HG03103 (cell line): Measurements from ENCODE around the gene LRP1.

Source experiments
- ATAC-seq: cut with Tn5 transposase; IDR thresholded peaks from one replicate; pipeline ENCODE4 v1.9.1; 2021; ENCODE audit warnings: low read depth; ENCODE audit not compliant: unreplicated experiment

Gene LRP1

GRCh38 chr12:57151741-57152630 is 23.7 kb downstream of the LRP1 start:
- ATAC-seq, result no peak

GRCh38 chr12:57152639-57153038 is 24.4 kb downstream of the LRP1 start:
- ATAC-seq, result no peak

GRCh38 chr12:57153415-57153997 is 25.2 kb downstream of the LRP1 start:
- no peak for ATAC-seq

GRCh38 chr12:57154076-57154475 is 25.8 kb downstream of the LRP1 start:
- ATAC-seq, result no peak

GRCh38 chr12:57154804-57155434 is 26.6 kb downstream of the LRP1 start:
- no peak for ATAC-seq

GRCh38 chr12:57156701-57157403 is 28.6 kb downstream of the LRP1 start:
- ATAC-seq, result no peak

DNA sequence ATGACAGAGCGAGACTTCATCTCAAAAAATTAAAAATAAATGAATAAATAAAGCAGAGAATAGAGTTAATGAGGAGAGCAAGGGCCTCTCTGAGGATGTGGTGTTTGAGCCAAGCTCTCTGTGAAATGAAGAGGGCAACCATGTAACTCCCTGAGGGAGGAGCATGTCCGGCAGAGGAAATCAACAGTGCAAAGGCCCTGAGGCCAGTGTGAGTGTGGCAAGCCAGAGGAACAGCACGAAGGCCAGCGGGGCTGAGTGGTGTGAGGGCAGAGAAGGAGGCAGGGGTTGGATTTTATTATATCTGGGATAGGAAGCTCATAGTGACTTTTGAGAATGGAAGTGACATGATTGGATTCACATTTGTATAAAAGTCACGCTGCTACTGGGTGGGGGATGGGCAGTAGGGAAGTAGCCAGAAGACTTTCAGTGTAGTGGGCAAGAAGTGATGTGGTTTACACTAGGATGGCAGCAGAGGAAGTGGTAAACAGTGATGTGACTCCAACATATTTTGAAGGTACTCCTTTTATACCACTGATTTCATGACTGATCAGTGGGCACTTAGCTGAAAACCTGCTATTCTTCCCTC is 29.4 kb downstream of the LRP1 start:
- ATAC-seq, result no peak

GRCh38 chr12:57158186-57158585 is 29.9 kb downstream of the LRP1 start:
- no peak for ATAC-seq

- ATAC-seq, result no peak
These were observed 30.4 kb downstream of the LRP1 start for GRCh38 chr12:57158665-57159064.

DNA sequence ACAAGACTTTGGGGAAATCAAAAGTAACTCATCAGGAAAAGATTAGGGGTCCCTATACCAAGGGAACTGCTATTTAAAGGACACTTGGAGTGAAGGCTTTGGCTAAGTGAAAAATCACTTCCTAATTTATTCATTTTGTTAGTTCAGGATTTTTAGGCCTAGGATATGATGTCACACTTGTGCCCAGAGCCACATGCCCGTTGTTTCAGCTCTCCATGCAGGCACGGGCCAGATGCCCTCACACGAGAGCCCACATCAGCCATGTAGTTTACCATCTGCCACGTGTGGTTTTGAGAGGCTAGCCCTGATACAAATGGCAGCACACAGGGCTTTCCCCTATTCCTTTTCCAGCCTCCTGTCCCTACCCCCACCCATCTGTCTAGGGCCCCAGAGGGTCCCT is 31.0 kb downstream of the LRP1 start:
- no peak for ATAC-seq

- ATAC-seq, result no peak
These were observed 31.8 kb downstream of the LRP1 start for GRCh38 chr12:57160040-57160439.

GRCh38 chr12:57160741-57161140 is 32.5 kb downstream of the LRP1 start:
- ATAC-seq, result no peak

DNA sequence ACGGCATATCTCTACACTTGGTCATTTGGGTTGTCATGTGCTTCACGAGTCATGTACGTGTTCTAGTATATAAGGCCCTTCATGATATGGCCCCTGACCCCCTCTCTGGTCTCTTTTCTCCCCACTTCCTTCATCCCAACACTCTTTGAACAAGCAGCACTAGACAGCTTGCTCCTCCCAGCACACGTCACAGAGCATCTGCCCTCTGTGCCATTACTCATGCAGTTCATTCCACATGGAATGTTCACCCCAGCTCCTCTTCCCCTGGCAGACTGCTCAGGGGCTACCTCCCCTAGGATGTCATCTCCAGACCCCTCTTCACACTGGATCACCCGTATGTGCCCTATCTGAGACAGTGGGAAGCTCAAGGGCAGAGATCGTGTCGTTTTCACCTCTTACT is 33.2 kb downstream of the LRP1 start:
- no peak for ATAC-seq

- ATAC-seq, result no peak
These were observed 34.4 kb downstream of the LRP1 start for GRCh38 chr12:57162553-57163125.

- ATAC-seq, result no peak
These were observed 36.2 kb downstream of the LRP1 start for GRCh38 chr12:57164454-57164853.

GRCh38 chr12:57164966-57165625 is 36.8 kb downstream of the LRP1 start:
- ATAC-seq, result no peak

DNA sequence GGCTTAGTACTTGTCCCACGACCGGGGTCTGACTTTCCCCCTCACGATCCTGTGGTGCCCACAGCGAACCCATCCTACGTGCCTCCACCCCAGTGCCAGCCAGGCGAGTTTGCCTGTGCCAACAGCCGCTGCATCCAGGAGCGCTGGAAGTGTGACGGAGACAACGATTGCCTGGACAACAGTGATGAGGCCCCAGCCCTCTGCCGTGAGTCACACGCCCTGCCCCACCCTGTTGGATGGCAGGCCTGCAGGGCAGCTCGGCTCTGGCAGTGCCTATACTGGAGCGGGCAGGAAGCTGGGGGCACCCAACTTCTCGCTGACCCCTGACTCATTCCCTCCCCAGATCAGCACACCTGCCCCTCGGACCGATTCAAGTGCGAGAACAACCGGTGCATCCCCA is 37.5 kb downstream of the LRP1 start:
- no peak for ATAC-seq

GRCh38 chr12:57166971-57167371 is 38.7 kb downstream of the LRP1 start:
- ATAC-seq, result no peak

DNA sequence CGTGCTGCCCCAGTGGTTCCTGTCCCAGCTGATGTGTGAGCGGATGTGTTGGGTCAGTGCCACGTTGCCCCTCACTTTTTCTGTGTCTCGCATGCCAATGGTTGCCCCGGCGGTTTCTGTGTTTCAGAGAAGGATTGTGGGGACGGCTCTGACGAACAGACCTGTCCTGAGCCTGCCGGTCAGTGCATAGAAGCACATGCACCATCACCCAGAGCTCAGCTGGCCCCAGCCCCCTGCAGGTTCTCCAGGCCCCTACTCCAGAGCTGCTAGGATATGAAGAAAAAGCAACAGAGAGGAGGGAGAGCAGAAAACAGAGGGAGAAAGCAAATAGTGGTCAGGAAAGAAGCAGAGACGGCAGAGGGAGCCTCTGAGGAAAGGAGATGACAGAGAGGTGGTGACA is 39.8 kb downstream of the LRP1 start:
- ATAC-seq, result no peak
